ENCODE data around the gene PCSK9. TPM values are rescaled to one million over a fixed set of nuclear protein-coding genes. Genes with fewer than 3 reads are reported as not detected.

The PCSK9 gene
- polyA plus RNA-seq, 3 donors: 0.34 to 3.7 TPM; not detected in 1

GRCh38 chr1:55053265-55053954 lies 14.1 kb downstream of the PCSK9 start:
- 41 to 50% (median 47%) methylated on average over 7 of the region's 7 CpGs for WGBS, 3 donors
- no peak overlapping the region for H3K27ac ChIP-seq (ENCODE audit: low read depth, low read length)

- no peak overlapping the region for H3K27ac ChIP-seq (ENCODE audit: low read depth, low read length)
- 88 to 95% (median 91%) methylated on average over 5 of the region's 5 CpGs for WGBS, 3 donors
Measured at GRCh38 chr1:55054396-55054795, 15.0 kb downstream of the PCSK9 start.

GRCh38 chr1:55055084-55055882 lies 15.9 kb downstream of the PCSK9 start:
- H3K27ac ChIP-seq (ENCODE audit: low read depth, low read length): no peak overlapping the region
- WGBS, 3 donors: 79 to 87% (median 85%) methylated on average over 12 of the region's 12 CpGs

- WGBS, 3 donors: 91 to 97% (median 93%) methylated on average over 34 to 42 of the region's 42 CpGs
- H3K27ac ChIP-seq (ENCODE audit: low read depth, low read length): no peak overlapping the region
Measured at GRCh38 chr1:55055951-55056631, 16.7 kb downstream of the PCSK9 start.

GRCh38 chr1:55056632-55056992 lies 17.3 kb downstream of the PCSK9 start:
- H3K27ac ChIP-seq (ENCODE audit: low read depth, low read length): no peak overlapping the region
- 96 to 97% (median 96%) methylated on average over 20 of the region's 20 CpGs for WGBS, 3 donors

GRCh38 chr1:55057270-55057955 lies 18.1 kb downstream of the PCSK9 start:
- H3K27ac ChIP-seq (ENCODE audit: low read depth, low read length): no peak overlapping the region
- 90 to 93% (median 92%) methylated on average over 15 of the region's 15 CpGs for WGBS, 3 donors

DNA sequence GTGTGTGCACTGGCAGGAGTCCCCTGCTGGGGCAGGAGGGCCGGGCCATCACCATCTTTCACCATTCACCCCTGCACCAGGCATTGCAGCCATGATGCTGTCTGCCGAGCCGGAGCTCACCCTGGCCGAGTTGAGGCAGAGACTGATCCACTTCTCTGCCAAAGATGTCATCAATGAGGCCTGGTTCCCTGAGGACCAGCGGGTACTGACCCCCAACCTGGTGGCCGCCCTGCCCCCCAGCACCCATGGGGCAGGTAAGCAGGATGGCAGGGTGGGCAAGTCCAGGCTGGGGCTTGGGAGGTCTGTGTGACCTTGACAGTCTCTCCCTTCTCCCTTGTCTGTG lies 18.6 kb downstream of the PCSK9 start:
- WGBS, 3 donors: 92 to 95% (median 93%) methylated on average over 6 of the region's 6 CpGs
- no peak overlapping the region for H3K27ac ChIP-seq (ENCODE audit: low read depth, low read length)

DNA sequence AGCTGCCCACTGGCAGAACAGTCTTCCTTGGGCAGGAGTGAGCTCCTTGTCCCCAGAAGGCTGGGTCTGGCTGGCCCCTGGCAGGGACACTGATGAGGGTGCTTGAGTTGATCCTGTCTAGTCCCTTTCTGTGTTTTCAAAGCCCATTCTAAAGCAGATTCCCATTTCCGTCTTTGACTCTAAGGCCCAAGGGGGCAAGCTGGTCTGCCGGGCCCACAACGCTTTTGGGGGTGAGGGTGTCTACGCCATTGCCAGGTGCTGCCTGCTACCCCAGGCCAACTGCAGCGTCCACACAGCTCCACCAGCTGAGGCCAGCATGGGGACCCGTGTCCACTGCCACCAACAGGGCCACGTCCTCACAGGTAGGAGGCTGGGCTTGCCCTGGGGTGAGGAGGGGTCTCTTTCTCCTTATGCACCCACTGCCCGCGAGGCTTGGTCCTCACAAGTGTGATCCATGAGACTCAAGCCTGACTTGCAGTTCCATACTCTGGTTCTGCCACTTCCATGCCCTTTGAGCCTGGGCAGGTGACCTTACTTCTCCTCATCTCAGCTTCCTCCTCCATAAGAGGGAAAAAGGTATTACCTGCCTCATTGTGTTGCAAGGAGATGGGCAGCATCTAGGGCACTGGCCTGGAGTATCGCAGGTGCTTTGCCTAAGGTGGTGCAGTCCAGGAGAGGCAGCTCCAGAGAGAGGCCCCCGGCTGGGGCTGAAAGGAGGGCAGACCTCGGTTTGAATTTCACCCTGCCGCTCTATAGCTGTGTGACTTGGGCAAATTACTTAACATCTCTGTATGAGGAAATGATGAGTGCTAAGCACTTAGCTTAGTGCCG lies 20.2 kb downstream of the PCSK9 start:
- no peak overlapping the region for H3K27ac ChIP-seq (ENCODE audit: low read depth, low read length)
- WGBS, 3 donors: 87 to 90% (median 90%) methylated on average over 14 of the region's 14 CpGs

DNA sequence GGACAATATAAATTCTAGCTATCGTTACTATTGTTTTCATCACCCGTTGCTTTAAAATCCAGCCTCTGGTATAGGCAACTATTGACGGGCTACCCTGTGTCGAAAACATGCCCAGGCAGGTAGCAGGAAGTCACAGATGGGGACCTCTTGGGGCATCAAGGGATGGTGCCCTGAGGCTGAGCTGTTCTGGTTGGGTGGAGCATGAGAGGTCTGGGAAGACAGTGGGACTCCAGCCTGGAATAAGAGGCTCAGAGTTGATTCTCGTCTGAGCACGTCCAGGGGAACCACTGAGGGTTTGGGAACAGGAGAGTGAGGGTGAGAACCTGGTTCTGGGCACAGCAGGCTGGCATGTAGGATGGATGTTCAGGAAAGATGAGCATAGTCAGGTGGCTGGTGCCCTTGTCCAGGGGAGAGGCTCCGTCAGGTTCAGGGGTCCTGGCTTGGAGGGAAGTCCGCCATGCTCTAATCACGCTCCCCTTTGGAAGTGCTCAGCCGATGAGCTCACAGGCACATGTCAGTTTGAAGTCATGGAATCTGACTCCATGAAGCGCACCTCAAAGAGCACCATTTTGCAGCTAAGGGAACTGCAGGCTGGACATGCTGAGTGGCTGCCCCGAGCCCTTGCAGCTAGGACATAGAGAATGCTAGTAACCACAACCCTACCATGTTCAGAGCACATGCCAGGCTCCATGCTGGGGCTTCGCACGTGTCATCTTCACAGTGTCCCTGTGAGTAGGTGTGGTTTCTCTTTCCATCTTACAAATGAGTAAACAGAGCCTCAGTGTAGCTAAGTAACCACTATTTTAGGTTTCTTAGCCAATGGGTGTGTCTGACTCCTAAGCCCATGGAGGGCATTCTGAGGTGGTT lies 21.0 kb downstream of the PCSK9 start:
- no peak overlapping the region for H3K27ac ChIP-seq (ENCODE audit: low read depth, low read length)
- 90 to 93% (median 92%) methylated on average over 14 of the region's 14 CpGs for WGBS, 3 donors

DNA sequence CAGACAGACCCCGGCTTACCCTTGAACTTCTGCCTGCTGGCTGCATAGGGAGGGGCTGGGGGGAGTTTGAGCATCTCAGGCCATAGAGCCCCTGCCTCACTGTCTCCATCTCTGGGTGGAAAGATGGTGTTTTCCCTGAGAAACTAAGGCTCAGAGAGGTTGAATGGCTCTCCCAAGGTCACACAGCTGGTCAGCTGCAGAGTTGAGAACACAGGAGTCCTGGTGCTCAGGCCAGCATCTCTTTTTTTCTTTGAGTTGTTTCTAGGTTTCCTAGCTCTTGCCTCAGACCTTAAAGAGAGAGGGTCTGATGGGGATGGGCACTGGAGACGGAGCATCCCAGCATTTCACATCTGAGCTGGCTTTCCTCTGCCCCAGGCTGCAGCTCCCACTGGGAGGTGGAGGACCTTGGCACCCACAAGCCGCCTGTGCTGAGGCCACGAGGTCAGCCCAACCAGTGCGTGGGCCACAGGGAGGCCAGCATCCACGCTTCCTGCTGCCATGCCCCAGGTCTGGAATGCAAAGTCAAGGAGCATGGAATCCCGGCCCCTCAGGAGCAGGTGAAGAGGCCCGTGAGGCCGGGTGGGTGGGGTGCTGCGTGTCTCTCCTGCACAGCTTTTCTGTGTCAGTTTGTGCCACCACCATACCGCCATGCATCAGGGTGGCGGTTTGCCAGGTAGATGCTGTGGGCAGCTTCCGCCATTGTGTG lies 21.8 kb downstream of the PCSK9 start:
- H3K27ac ChIP-seq (ENCODE audit: low read depth, low read length): no peak overlapping the region
- WGBS, 3 donors: 83 to 86% (median 84%) methylated on average over 13 of the region's 13 CpGs

DNA sequence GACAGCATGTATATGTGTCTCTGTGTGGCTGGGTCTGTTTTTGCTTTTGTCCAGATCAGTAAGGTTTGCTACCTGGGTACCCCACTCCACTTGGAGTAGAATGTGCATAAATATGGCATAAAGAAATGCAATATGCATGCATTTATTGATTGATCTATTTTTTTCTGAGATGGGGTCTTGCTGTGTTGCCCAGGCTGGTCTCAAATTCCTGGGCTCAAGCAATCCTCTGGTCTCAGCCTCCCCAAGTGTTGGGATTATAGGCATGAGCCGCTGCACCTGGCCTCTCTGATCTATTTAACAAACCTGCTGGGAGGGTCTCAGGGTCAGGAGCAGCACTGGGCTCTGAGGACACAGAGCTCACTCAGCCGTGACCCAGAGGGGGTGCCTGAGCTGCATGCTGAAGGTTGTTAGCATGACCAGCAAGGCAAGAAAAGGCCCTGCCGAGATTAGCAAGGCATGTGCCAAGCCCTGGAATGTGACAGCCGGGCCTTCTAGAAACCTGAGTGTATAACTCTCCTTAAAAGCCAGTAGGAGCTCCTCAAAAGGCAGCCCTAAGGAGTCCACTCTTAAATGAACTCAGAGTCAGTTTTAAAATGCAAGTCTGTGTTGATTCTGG lies 22.5 kb downstream of the PCSK9 start:
- WGBS, 3 donors: 86 to 88% (median 87%) methylated on average over 4 of the region's 4 CpGs
- no peak overlapping the region for H3K27ac ChIP-seq (ENCODE audit: low read depth, low read length)

GRCh38 chr1:55062801-55063576 lies 23.6 kb downstream of the PCSK9 start:
- 92 to 93% (median 92%) methylated on average over 28 to 29 of the region's 29 CpGs for WGBS, 3 donors
- no peak overlapping the region for H3K27ac ChIP-seq (ENCODE audit: low read depth, low read length)

- 84 to 88% (median 87%) methylated on average over 9 of the region's 9 CpGs for whole genome bisulfite sequencing, 3 donors
- H3K27ac ChIP-seq (ENCODE audit: low read depth, low read length): no peak overlapping the region
Measured at GRCh38 chr1:55063577-55063942, 24.2 kb downstream of the PCSK9 start.

DNA sequence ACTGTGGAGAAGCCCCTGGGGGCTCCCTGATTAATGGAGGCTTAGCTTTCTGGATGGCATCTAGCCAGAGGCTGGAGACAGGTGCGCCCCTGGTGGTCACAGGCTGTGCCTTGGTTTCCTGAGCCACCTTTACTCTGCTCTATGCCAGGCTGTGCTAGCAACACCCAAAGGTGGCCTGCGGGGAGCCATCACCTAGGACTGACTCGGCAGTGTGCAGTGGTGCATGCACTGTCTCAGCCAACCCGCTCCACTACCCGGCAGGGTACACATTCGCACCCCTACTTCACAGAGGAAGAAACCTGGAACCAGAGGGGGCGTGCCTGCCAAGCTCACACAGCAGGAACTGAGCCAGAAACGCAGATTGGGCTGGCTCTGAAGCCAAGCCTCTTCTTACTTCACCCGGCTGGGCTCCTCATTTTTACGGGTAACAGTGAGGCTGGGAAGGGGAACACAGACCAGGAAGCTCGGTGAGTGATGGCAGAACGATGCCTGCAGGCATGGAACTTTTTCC lies 24.8 kb downstream of the PCSK9 start:
- WGBS, 3 donors: 50 to 67% (median 54%) methylated on average over 12 of the region's 12 CpGs
- no peak overlapping the region for H3K27ac ChIP-seq (ENCODE audit: low read depth, low read length)

DNA sequence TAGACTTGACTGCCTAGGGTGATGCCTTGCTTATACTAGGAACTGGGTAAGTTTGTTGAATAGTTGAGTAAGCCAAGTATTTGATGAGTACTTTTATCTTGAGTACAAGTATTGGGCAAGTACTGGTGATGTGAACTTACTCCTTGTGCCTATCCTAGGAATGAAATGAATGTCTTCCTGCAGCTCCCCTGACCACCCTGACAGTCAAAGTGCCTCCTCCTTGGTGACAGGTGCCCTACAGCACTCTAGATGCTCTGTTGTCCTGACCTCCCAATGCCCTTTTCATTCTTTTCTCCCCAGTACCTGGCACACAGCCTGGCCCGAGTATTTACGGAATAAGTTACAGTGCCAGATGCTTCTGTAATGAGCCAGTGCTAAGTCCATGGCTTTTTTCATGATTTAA lies 25.5 kb downstream of the PCSK9 start:
- WGBS, 3 donors: 33 to 52% (median 43%) methylated on average over 2 of the region's 2 CpGs
- no peak overlapping the region for H3K27ac ChIP-seq (ENCODE audit: low read depth, low read length)
